Skin epidermis (tissue), 12 donors: ENCODE data around the gene SERTM2.

ENCODE experiments used
- H3K27ac ChIP-seq, 21 experiments: fragments of 200-600 bp; sonication (generic) in 11 of 21; one replicate each; pipeline ENCODE4 v1.5.0; 2020; ENCODE audit warnings: mild to moderate bottlenecking in 3 of 21, inconsistent platforms in 2 of 21, moderate library complexity in 2 of 21
- H3K4me3 ChIP-seq, 7 experiments: fragments of 200-600 bp; sonication (generic) in 2 of 7; one replicate each; pipeline ENCODE4 v1.5.0; 2020; ENCODE audit warnings: inconsistent platforms in 2 of 7, mild to moderate bottlenecking in 2 of 7, moderate library complexity in 1 of 7

Gene SERTM2

GRCh38 chrX:111511477-111511876, at the start of gene SERTM2:
Gene SERTM2, plus strand, starts transcription at chrX:111511645. Its CDS starts 7,213 bp downstream, at chrX:111518858.
- H3K4me3 ChIP-seq = no peak within 1 kb of the TSS
- H3K27ac ChIP-seq = no peak within 1 kb of the TSS

GRCh38 chrX:111465669-111466068, 45.8 kb upstream of the SERTM2 start:
- Histone ChIP-seq H3K4me3 (no peak overlapping the region), H3K27ac (no peak overlapping the region)

GRCh38 chrX:111467896-111468295, 43.5 kb upstream of the SERTM2 start:
- Histone ChIP-seq H3K27ac (no peak overlapping the region), H3K4me3 (no peak overlapping the region)

- H3K4me3 ChIP-seq = no peak overlapping the region
- H3K27ac ChIP-seq = no peak overlapping the region
Observed at GRCh38 chrX:111470681-111471403, 40.6 kb upstream of the SERTM2 start.

GRCh38 chrX:111481896-111482295, 29.5 kb upstream of the SERTM2 start:
- Histone ChIP-seq H3K4me3 (no peak overlapping the region), H3K27ac (no peak overlapping the region)

- H3K27ac ChIP-seq = no peak overlapping the region
Observed at GRCh38 chrX:111483135-111483534, 28.3 kb upstream of the SERTM2 start.

GRCh38 chrX:111483881-111484280, 27.6 kb upstream of the SERTM2 start:
- no peak overlapping the region for H3K27ac ChIP-seq

More at GRCh38 chrX:111483135-111483534, 28.3 kb upstream of the SERTM2 start:
- H3K4me3 ChIP-seq = no peak overlapping the region

GRCh38 chrX:111490688-111491087, 20.8 kb upstream of the SERTM2 start:
- Histone ChIP-seq H3K4me3 (no peak overlapping the region), H3K27ac (no peak overlapping the region)

More at GRCh38 chrX:111483881-111484280, 27.6 kb upstream of the SERTM2 start:
- H3K4me3 ChIP-seq = no peak overlapping the region

GRCh38 chrX:111492085-111492484, 19.4 kb upstream of the SERTM2 start:
- Histone ChIP-seq H3K4me3 (no peak overlapping the region), H3K27ac (no peak overlapping the region)

GRCh38 chrX:111498538-111499103, 12.8 kb upstream of the SERTM2 start:
- Histone ChIP-seq H3K4me3 (no peak overlapping the region), H3K27ac (no peak overlapping the region)

GRCh38 chrX:111503485-111503993, 7.9 kb upstream of the SERTM2 start:
- Histone ChIP-seq H3K4me3 (no peak overlapping the region), H3K27ac (no peak overlapping the region)

GRCh38 chrX:111504941-111505340, 6.5 kb upstream of the SERTM2 start:
- no peak overlapping the region for H3K4me3 ChIP-seq

GRCh38 chrX:111505783-111506182, 5.7 kb upstream of the SERTM2 start:
- H3K27ac ChIP-seq = no peak overlapping the region
- no peak overlapping the region for H3K4me3 ChIP-seq

More at GRCh38 chrX:111504941-111505340, 6.5 kb upstream of the SERTM2 start:
- H3K27ac ChIP-seq = no peak overlapping the region

- no peak overlapping the region for H3K4me3 ChIP-seq
- H3K27ac ChIP-seq = no peak overlapping the region
Observed at GRCh38 chrX:111506826-111507225, 4.6 kb upstream of the SERTM2 start.

GRCh38 chrX:111507933-111508332, 3.5 kb upstream of the SERTM2 start:
- Histone ChIP-seq H3K27ac (no peak overlapping the region), H3K4me3 (no peak overlapping the region)

GRCh38 chrX:111515298-111515697, 3.9 kb downstream of the SERTM2 start:
- H3K27ac ChIP-seq = no peak overlapping the region
- H3K4me3 ChIP-seq = no peak overlapping the region

- Histone ChIP-seq H3K4me3 (no peak overlapping the region), H3K27ac (no peak overlapping the region)
Observed at GRCh38 chrX:111518667-111519066, 7.2 kb downstream of the SERTM2 start.

GRCh38 chrX:111519215-111519614, 7.8 kb downstream of the SERTM2 start:
- H3K27ac ChIP-seq = no peak overlapping the region
- no peak overlapping the region for H3K4me3 ChIP-seq

- Histone ChIP-seq H3K4me3 (no peak overlapping the region), H3K27ac (no peak overlapping the region)
Observed at GRCh38 chrX:111520506-111520905, 9.1 kb downstream of the SERTM2 start.

- H3K4me3 ChIP-seq = no peak overlapping the region
- H3K27ac ChIP-seq = no peak overlapping the region
Observed at GRCh38 chrX:111521169-111521568, 9.7 kb downstream of the SERTM2 start.

- Histone ChIP-seq H3K27ac (no peak overlapping the region), H3K4me3 (no peak overlapping the region)
Observed at GRCh38 chrX:111543212-111543741, 31.8 kb downstream of the SERTM2 start.
